HG02763 (cell line): ENCODE measurements around the gene CKMT1A.
"Not testable (repeated sequence)": the region's sequence is repeated elsewhere in the genome, so short reads cannot be mapped to it uniquely, and the experiment has no call there.

Experiments
- ATAC-seq: cut with Tn5 transposase; IDR thresholded peaks from one replicate; pipeline ENCODE4 v1.9.1; 2021; ENCODE audit warnings: mild to moderate bottlenecking, moderate library complexity; ENCODE audit not compliant: unreplicated experiment

Gene CKMT1A

GRCh38 chr15:43693148-43694022 lies at the start of gene CKMT1A:
TSS of gene CKMT1A (plus strand) at chr15:43693859. CDS start at chr15:43694051, 192 bp downstream.
- ATAC-seq, result not testable (repeated sequence)

- ATAC-seq, result no peak
Measured at GRCh38 chr15:43648649-43649429, 44.8 kb upstream of the CKMT1A start, which contains the start of gene CATSPER2. TSS of gene CATSPER2 (minus strand) at chr15:43648844. CDS start at chr15:43648061, 783 bp downstream.

- not testable (repeated sequence) for ATAC-seq
Measured at GRCh38 chr15:43649430-43649926, 44.2 kb upstream of the CKMT1A start.

GRCh38 chr15:43659727-43660126 lies 33.9 kb upstream of the CKMT1A start:
- ATAC-seq, result not testable (repeated sequence)

- not testable (repeated sequence) for ATAC-seq
Measured at GRCh38 chr15:43662293-43662692, 31.4 kb upstream of the CKMT1A start.

- ATAC-seq, result not testable (repeated sequence)
Measured at GRCh38 chr15:43663333-43663732, 30.3 kb upstream of the CKMT1A start.

GRCh38 chr15:43666177-43666576 lies 27.5 kb upstream of the CKMT1A start:
- ATAC-seq, result not testable (repeated sequence)

- ATAC-seq, result not testable (repeated sequence)
Measured at GRCh38 chr15:43674175-43674574, 19.5 kb upstream of the CKMT1A start.

- ATAC-seq, result peak; percentile 97
Measured at GRCh38 chr15:43689604-43690301, 3.9 kb upstream of the CKMT1A start.

GRCh38 chr15:43692679-43693078 lies 980 bp upstream of the CKMT1A start:
- not testable (repeated sequence) for ATAC-seq

- no peak for ATAC-seq
Measured at GRCh38 chr15:43702174-43702573, 8.5 kb downstream of the CKMT1A start.

- no peak for ATAC-seq
Measured at GRCh38 chr15:43702701-43703424, 9.2 kb downstream of the CKMT1A start.

- ATAC-seq, result not testable (repeated sequence)
Measured at GRCh38 chr15:43710431-43711131, 16.9 kb downstream of the CKMT1A start.

- ATAC-seq, result no peak
Measured at GRCh38 chr15:43723151-43723550, 29.5 kb downstream of the CKMT1A start.

- ATAC-seq, result not testable (repeated sequence)
Measured at GRCh38 chr15:43726306-43726705, 32.6 kb downstream of the CKMT1A start.

GRCh38 chr15:43728053-43728725 lies 34.5 kb downstream of the CKMT1A start:
- ATAC-seq, result not testable (repeated sequence)

- peak; percentile 24 for ATAC-seq
Measured at GRCh38 chr15:43735416-43735815, 41.8 kb downstream of the CKMT1A start.

- ATAC-seq, result peak; percentile 86
Measured at GRCh38 chr15:43746245-43746902, 52.7 kb downstream of the CKMT1A start, which contains the start of gene PDIA3. TSS of gene PDIA3 (plus strand) at chr15:43746438. CDS start at chr15:43746540, 102 bp downstream.
